DOHH2 (cell line): ENCODE measurements around the gene KIF18A.

Source experiments
- H3F3A ChIP-seq: fragments of 200-600 bp; sonication (generic), shearing (Covaris generic); 2 replicates; pipeline ENCODE4 v1.6.0; 2016; ENCODE audit warnings: antibody characterized with exemption, mild to moderate bottlenecking; ENCODE audit not compliant: control insufficient read depth, insufficient read depth
- H3K27ac ChIP-seq: fragments of 200-600 bp; sonication (generic); 2 replicates; pipeline ENCODE4 v1.5.1; 2014; ENCODE audit warnings: low read depth, mild to moderate bottlenecking, low read length, moderate library complexity
- H3K27me3 ChIP-seq: fragments of 200-600 bp; sonication (generic); 2 replicates; pipeline ENCODE4 v1.6.1; 2014; ENCODE audit warnings: mild to moderate bottlenecking, low read length, mixed read lengths; ENCODE audit not compliant: control insufficient read depth
- H3K36me3 ChIP-seq: fragments of 200-600 bp; sonication (generic); 2 replicates; pipeline ENCODE4 v1.6.1; 2014; ENCODE audit warnings: mild to moderate bottlenecking, low read length, moderate library complexity, mixed read lengths; ENCODE audit not compliant: control insufficient read depth
- H3K4me1 ChIP-seq: fragments of 200-600 bp; sonication (generic); 2 replicates; pipeline ENCODE4 v1.6.1; 2014; ENCODE audit warnings: mild to moderate bottlenecking, low read length, mixed read lengths; ENCODE audit not compliant: control insufficient read depth
- H3K4me2 ChIP-seq: fragments of 200-600 bp; sonication (generic); 2 replicates; pipeline ENCODE4 v1.6.0; 2014; ENCODE audit warnings: mild to moderate bottlenecking, low read length, moderate library complexity
- H3K4me3 ChIP-seq: fragments of 200-600 bp; sonication (generic); 2 replicates; pipeline ENCODE4 v1.5.1; 2014; ENCODE audit warnings: mild to moderate bottlenecking, low read length, mixed read lengths
- H3K79me2 ChIP-seq: fragments of 200-600 bp; sonication (generic); 2 replicates; pipeline ENCODE4 v1.6.1; 2014; ENCODE audit warnings: mild to moderate bottlenecking, low read length, mixed read lengths; ENCODE audit not compliant: control insufficient read depth
- H3K9me2 ChIP-seq: fragments of 200-600 bp; sonication (generic); replicated peaks from 2 replicates; pipeline ENCODE4 v1.6.1; 2014; ENCODE audit warnings: mild to moderate bottlenecking, low read length, mixed read lengths; ENCODE audit not compliant: control insufficient read depth
- H3K9me3 ChIP-seq: fragments of 200-600 bp; sonication (generic); 2 replicates; pipeline ENCODE4 v1.6.1; 2014; ENCODE audit warnings: antibody characterized with exemption, low read length, mixed read lengths; ENCODE audit not compliant: control insufficient read depth, insufficient read depth
- H4K20me1 ChIP-seq: fragments of 200-600 bp; sonication (generic); 2 replicates; pipeline ENCODE4 v1.6.0; 2014; ENCODE audit warnings: low read depth, mild to moderate bottlenecking, antibody characterized with exemption, low read length, moderate library complexity; ENCODE audit not compliant: control insufficient read depth, insufficient read depth
- EZH2phosphoT487 ChIP-seq: fragments of 200-600 bp; sonication (generic); IDR thresholded peaks from 2 replicates; pipeline ENCODE4 v1.6.1; 2017; ENCODE audit warnings: borderline replicate concordance, mild to moderate bottlenecking, antibody characterized with exemption, low read length, moderate library complexity, mixed read lengths
- TF ChIP-seq, protein P1 (sequence below): fragments of 200-600 bp; sonication (generic); IDR thresholded peaks from one replicate; pipeline ENCODE4 v1.5.1; 2014; ENCODE audit warnings: antibody characterized with exemption, mild to moderate bottlenecking, low read depth, low read length; ENCODE audit not compliant: poor library complexity, severe bottlenecking

The KIF18A gene

DNA sequence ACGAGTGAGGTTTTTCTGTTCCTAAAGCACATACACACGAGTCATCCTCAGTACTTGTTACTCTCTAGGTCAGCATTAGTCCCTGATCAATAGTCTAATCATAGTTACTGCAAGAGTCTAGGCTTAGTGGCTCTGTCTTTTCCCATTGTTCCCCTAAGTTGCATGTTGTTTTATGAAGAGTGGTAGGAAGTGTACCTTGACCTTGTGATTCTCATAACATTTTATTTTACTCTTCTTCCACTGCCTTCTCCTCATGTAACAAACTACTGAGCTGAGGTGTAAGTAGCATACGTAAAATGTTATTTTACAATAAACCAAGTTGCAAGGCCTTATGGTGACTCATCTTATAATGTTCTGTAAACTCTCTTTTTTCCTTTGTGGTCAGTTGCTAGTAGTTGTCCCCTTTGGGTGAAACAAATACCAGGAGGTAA lies 15.2 kb upstream of the KIF18A start:
- no peak overlapping the region for H3K27ac ChIP-seq
- H3K9me2 ChIP-seq: no peaks in the 10 kb centered on the region
- no peaks in the 10 kb centered on the region for H4K20me1 ChIP-seq
- H3K36me3 ChIP-seq: peaks cover 23% of the 10 kb centered on the region; the same call in 1 of the 2 replicates
- TF ChIP-seq EZH2phosphoT487: no peak
- TF ChIP-seq, protein P1, sequence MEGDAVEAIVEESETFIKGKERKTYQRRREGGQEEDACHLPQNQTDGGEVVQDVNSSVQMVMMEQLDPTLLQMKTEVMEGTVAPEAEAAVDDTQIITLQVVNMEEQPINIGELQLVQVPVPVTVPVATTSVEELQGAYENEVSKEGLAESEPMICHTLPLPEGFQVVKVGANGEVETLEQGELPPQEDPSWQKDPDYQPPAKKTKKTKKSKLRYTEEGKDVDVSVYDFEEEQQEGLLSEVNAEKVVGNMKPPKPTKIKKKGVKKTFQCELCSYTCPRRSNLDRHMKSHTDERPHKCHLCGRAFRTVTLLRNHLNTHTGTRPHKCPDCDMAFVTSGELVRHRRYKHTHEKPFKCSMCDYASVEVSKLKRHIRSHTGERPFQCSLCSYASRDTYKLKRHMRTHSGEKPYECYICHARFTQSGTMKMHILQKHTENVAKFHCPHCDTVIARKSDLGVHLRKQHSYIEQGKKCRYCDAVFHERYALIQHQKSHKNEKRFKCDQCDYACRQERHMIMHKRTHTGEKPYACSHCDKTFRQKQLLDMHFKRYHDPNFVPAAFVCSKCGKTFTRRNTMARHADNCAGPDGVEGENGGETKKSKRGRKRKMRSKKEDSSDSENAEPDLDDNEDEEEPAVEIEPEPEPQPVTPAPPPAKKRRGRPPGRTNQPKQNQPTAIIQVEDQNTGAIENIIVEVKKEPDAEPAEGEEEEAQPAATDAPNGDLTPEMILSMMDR: no peak
- H3K4me2 ChIP-seq: no peak overlapping the region
- no peaks in the 10 kb centered on the region for H3K9me3 ChIP-seq
- H3K27me3 ChIP-seq: no peaks in the 10 kb centered on the region
- H3F3A ChIP-seq: no peaks in the 10 kb centered on the region
- no peaks in the 10 kb centered on the region for H3K4me1 ChIP-seq
- H3K4me3 ChIP-seq: no peak overlapping the region
- peaks cover 19% of the 10 kb centered on the region for H3K79me2 ChIP-seq

DNA sequence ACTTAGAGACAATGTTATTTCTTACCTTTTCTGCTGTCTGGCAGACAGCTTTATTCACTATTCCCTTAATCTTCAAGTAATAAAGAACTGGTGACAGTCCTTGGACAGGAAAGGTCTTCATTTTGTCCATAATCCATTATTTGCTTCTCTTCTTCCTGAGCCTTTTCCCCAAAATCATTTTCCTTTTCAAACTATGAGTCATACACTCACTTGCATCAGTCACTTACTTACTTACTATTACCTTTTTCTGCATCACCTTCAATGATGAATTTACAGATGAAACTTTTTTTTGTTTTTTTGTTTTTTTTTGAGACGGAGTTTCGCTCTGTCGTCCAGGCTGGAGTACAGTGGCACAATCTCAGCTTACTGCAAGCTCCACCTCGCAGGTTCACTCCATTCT lies 9.8 kb upstream of the KIF18A start:
- no peaks in the 10 kb centered on the region for H3K9me3 ChIP-seq
- H3K36me3 ChIP-seq: peaks cover 27% of the 10 kb centered on the region
- H3K9me2 ChIP-seq: no peaks in the 10 kb centered on the region
- peaks cover 31% of the 10 kb centered on the region for H3K79me2 ChIP-seq
- H3K4me1 ChIP-seq: no peaks in the 10 kb centered on the region
- H3K27me3 ChIP-seq: no peaks in the 10 kb centered on the region
- H3K4me3 ChIP-seq: no peak overlapping the region
- H3K4me2 ChIP-seq: no peak overlapping the region
- no peak overlapping the region for H3K27ac ChIP-seq
- H3F3A ChIP-seq: no peaks in the 10 kb centered on the region
- H4K20me1 ChIP-seq: no peaks in the 10 kb centered on the region
- TF ChIP-seq EZH2phosphoT487: no peak
- TF ChIP-seq, protein P1: no peak

DNA sequence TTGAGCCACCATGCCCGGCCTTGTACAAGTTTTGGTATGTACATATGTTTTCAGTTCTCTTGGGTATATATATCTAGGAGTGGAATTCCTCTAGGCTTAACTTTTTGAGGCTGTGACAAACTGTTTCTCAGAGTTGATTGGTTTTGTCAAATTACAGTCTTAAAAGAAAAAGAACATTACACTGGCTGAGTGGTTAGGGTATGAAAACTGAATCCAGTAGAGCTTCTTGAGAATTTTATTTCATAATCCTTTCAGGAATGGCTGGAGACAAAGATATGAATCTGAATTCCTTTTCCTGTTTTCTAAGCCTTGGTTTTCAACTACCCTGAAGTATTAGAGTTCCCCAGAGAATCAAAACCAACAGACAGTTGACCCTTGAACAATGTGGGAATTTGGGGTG lies 6.8 kb upstream of the KIF18A start:
- H3K4me2 ChIP-seq: no peak overlapping the region
- TF ChIP-seq, protein P1: no peak
- no peak for TF ChIP-seq EZH2phosphoT487
- no peaks in the 10 kb centered on the region for H3K9me2 ChIP-seq
- H3K27ac ChIP-seq: no peak overlapping the region
- no peak overlapping the region for H3K4me3 ChIP-seq
- no peaks in the 10 kb centered on the region for H4K20me1 ChIP-seq
- peaks cover 29% of the 10 kb centered on the region for H3K36me3 ChIP-seq
- H3K9me3 ChIP-seq: no peaks in the 10 kb centered on the region
- H3K27me3 ChIP-seq: no peaks in the 10 kb centered on the region
- H3K4me1 ChIP-seq: peaks cover 13% of the 10 kb centered on the region
- no peaks in the 10 kb centered on the region for H3F3A ChIP-seq
- peaks cover 53% of the 10 kb centered on the region for H3K79me2 ChIP-seq
